ENCODE data around the gene TEAD1.

The TEAD1 gene

GRCh38 chr11:12768726-12769673 lies 94.8 kb downstream of the TEAD1 start:
- DNase-seq, result no peak

- DNase-seq, result no peak
Observed at GRCh38 chr11:12769834-12770345, 95.7 kb downstream of the TEAD1 start.

- DNase-seq, result no peak
Observed at GRCh38 chr11:12770435-12770834, 96.2 kb downstream of the TEAD1 start.

- DNase-seq, result no peak
Observed at GRCh38 chr11:12770966-12771597, 96.9 kb downstream of the TEAD1 start.

GRCh38 chr11:12771875-12772274 lies 97.7 kb downstream of the TEAD1 start:
- no peak for DNase-seq

GRCh38 chr11:12772324-12772723 lies 98.1 kb downstream of the TEAD1 start:
- no peak for DNase-seq

- no peak for DNase-seq
Observed at GRCh38 chr11:12773591-12773990, 99.4 kb downstream of the TEAD1 start.

- no peak for DNase-seq
Observed at GRCh38 chr11:12775955-12776354, 101.7 kb downstream of the TEAD1 start.

- DNase-seq, result no peak
Observed at GRCh38 chr11:12777208-12777874, 103.1 kb downstream of the TEAD1 start.

- no peak for DNase-seq
Observed at GRCh38 chr11:12778240-12778905, 104.2 kb downstream of the TEAD1 start.

GRCh38 chr11:12783765-12784164 lies 109.5 kb downstream of the TEAD1 start:
- no peak for DNase-seq

GRCh38 chr11:12784445-12784844 lies 110.2 kb downstream of the TEAD1 start:
- DNase-seq, result no peak

- DNase-seq, result no peak
Observed at GRCh38 chr11:12784987-12785386, 110.8 kb downstream of the TEAD1 start.

GRCh38 chr11:12785901-12786300 lies 111.7 kb downstream of the TEAD1 start:
- no peak for DNase-seq

GRCh38 chr11:12786450-12786849 lies 112.2 kb downstream of the TEAD1 start:
- DNase-seq, result no peak

GRCh38 chr11:12786891-12787290 lies 112.7 kb downstream of the TEAD1 start:
- DNase-seq, result no peak

- DNase-seq, result no peak
Observed at GRCh38 chr11:12787847-12788246, 113.6 kb downstream of the TEAD1 start.

GRCh38 chr11:12789054-12789453 lies 114.8 kb downstream of the TEAD1 start:
- DNase-seq, result no peak

- DNase-seq, result no peak
Observed at GRCh38 chr11:12789596-12790215, 115.5 kb downstream of the TEAD1 start.

GRCh38 chr11:12790861-12791616 lies 116.8 kb downstream of the TEAD1 start:
- no peak for DNase-seq

- no peak for DNase-seq
Observed at GRCh38 chr11:12792018-12792417, 117.8 kb downstream of the TEAD1 start.

GRCh38 chr11:12792590-12792989 lies 118.4 kb downstream of the TEAD1 start:
- DNase-seq, result no peak

Data from CD4-positive, alpha-beta T cell treated with Interleukin-6 for 4 hours (primary cell).